Choroid plexus epithelial cell (primary cell): ENCODE measurements around the gene MED12.

Source experiments
- DNase-seq: peaks from one replicate; pipeline ENCODE4 v3.0.0-alpha.2; 2010; ENCODE audit warnings: low read depth
- H3K4me3 ChIP-seq: 2 replicates; pipeline ENCODE4 v1.5.1; 2011; ENCODE audit warnings: low read depth, mild to moderate bottlenecking, control low read depth, low read length, moderate library complexity
- TF ChIP-seq, protein P1 (sequence below): conservative IDR thresholded peaks from 2 replicates; pipeline ENCODE4 v1.5.1; 2011; ENCODE audit warnings: low read depth, mild to moderate bottlenecking, control low read depth, inconsistent platforms, low read length, moderate library complexity

MED12 gene

DNA sequence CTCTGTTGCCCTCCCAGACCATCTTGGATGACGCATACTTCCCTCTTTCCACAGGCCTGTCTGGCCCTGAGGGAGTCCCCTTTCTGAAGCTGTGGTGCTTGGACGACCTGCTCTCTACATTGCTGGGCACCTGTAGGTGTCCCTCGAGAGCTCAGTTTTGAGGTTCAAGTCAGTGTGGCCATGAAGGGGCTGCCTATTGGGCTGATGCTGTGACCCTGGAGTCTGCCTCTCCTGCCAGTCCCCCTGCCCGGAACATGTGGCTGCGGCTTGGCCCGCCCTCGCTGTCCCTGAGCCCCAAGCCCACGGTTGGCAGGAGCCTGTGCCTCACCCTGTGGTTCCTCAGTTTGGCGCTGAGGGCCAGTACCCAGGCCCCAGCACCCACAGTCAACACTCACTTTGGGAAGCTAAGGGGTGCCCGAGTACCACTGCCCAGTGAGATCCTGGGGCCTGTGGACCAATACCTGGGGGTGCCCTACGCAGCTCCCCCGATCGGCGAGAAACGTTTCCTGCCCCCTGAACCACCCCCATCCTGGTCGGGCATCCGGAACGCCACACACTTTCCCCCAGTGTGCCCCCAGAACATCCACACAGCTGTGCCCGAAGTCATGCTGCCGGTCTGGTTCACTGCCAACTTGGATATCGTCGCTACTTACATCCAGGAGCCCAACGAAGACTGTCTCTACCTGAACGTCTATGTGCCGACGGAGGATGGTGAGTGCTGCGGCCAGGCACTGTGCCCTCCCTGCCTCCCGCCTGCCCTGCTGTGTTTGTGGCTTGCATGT, 29.3 kb downstream of the MED12 start:
- no peak for DNase-seq
- TF ChIP-seq, protein P1, sequence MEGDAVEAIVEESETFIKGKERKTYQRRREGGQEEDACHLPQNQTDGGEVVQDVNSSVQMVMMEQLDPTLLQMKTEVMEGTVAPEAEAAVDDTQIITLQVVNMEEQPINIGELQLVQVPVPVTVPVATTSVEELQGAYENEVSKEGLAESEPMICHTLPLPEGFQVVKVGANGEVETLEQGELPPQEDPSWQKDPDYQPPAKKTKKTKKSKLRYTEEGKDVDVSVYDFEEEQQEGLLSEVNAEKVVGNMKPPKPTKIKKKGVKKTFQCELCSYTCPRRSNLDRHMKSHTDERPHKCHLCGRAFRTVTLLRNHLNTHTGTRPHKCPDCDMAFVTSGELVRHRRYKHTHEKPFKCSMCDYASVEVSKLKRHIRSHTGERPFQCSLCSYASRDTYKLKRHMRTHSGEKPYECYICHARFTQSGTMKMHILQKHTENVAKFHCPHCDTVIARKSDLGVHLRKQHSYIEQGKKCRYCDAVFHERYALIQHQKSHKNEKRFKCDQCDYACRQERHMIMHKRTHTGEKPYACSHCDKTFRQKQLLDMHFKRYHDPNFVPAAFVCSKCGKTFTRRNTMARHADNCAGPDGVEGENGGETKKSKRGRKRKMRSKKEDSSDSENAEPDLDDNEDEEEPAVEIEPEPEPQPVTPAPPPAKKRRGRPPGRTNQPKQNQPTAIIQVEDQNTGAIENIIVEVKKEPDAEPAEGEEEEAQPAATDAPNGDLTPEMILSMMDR, result no peak
- no peak overlapping the region for H3K4me3 ChIP-seq

DNA sequence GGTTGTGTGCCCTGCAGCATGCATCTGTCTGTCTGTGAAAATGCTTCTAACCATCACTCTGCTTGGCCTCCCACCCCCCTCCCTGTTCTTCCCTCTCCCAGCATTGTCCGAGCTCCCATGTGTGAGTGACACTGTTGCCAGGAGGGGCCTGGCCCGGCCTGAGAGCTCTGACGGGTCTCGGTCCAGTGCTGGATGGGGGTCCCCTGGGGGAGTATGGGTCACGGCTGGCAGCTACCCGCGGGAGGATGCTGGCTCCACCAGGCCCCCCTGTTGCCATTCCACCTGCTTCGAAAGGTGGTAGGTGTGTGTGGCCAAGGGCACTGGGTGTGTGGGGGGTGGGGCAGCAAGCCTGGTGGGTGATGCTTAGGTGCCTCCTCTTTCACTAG, 29.9 kb downstream of the MED12 start:
- H3K4me3 ChIP-seq, result no peak overlapping the region
- no peak for DNase-seq
- TF ChIP-seq, protein P1, result no peak

GRCh38 chrX:71151366-71151765, 33.0 kb downstream of the MED12 start:
- no peak for DNase-seq
- TF ChIP-seq, protein P1, result no peak
- no peak overlapping the region for H3K4me3 ChIP-seq

DNA sequence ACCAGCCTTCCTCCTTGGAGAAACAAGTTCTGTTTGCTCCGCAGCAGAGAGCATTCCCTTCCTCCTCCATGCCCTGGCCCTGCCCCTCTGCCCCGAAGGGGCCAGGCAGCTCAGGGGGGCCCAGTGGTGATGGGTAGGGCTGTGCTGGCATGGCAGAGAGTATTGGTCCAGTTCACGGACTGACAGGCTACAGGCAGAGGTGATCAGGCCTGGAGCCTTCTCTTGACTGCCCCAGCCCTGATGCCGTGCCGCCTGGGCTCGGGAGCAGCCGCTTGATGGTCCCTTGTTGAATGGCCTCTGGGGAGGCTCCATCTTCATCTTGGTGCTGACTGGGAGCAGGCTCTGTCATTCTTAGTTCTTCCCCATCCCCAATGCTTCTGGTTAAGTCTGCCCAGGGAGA, 35.8 kb downstream of the MED12 start:
- H3K4me3 ChIP-seq, result no peak overlapping the region
- TF ChIP-seq, protein P1, result no peak

GRCh38 chrX:71154641-71155040, 36.2 kb downstream of the MED12 start:
- TF ChIP-seq, protein P1, result no peak
- DNase-seq, result no peak
- H3K4me3 ChIP-seq, result no peak overlapping the region

More for the DNA sequence above, 35.8 kb downstream of the MED12 start:
- DNase-seq, result no peak

DNA sequence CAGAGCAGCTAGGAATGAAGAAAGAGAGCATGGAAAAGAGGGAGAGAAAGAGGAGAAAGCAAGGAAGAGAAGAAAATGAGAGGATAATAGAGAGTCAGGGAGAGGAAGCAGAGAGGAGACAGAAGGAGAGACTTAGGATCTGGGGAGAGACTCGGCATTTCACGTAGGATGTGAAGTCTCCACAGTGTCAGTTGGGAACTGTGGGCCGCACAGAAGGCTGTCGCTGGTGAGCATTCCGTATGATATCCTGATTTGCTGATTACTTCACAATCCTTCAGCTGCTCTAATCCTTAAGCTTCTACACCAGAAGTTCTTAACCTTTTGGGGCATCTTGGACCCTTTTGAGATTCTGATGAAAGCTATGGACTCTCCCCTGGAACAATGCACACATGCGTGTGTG, 40.2 kb downstream of the MED12 start:
- no peak for DNase-seq
- TF ChIP-seq, protein P1, result no peak
- H3K4me3 ChIP-seq, result no peak overlapping the region

DNA sequence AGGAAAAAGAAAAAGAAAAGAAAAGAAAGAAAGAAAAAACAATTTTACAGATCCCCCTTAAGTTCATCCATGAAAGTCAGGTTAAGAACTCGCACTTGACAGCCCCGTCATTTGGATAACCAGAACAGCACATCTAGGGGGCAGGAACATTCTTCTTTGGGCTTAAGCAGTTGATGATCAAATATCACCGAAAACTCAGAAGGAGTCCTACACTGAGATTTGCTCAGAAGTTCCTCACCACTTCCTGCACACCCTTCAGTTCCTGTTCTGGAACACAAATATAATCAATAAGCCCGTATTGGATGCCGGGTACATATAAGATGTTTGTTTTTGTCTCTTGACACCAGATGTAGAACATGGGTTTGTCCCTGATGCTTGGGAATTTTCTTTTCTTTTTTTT, 40.9 kb downstream of the MED12 start:
- no peak overlapping the region for H3K4me3 ChIP-seq
- DNase-seq, result no peak
- TF ChIP-seq, protein P1, result no peak
